GM12892 (cell line): ENCODE data around the gene TMEM63A.

Source experiments
- DNase-seq: peaks from one replicate; pipeline ENCODE4 v3.0.0; 2011; ENCODE audit not compliant: insufficient read length
- FAIRE-seq: peaks from 2 replicates; lab custom pipeline; 2011; peaks lifted over from hg19 to GRCh38; lab: Jason Lieb, UNC
- POLR2A ChIP-seq: IDR thresholded peaks from 2 replicates; pipeline ENCODE4 v1.6.1; 2011; ENCODE audit warnings: low read depth, low read length, control low read depth
- POLR2AphosphoS5 ChIP-seq: IDR thresholded peaks from 2 replicates; pipeline ENCODE4 v1.6.1; 2011; ENCODE audit warnings: low read depth, low read length, control low read depth
- TAF1 ChIP-seq: IDR thresholded peaks from 2 replicates; pipeline ENCODE4 v1.6.1; 2011; ENCODE audit warnings: low read depth, mild to moderate bottlenecking, control low read depth, low read length, borderline replicate concordance

TMEM63A gene

GRCh38 chr1:225880636-225881035, 1.5 kb downstream of the TMEM63A start:
- no peak for FAIRE-seq

GRCh38 chr1:225880222-225880588, 2.0 kb downstream of the TMEM63A start:
- DNase-seq: no peak
- TF ChIP-seq TAF1 (no peak), POLR2A (no peak), POLR2AphosphoS5 (no peak)
- no peak for FAIRE-seq

More at GRCh38 chr1:225880636-225881035, 1.5 kb downstream of the TMEM63A start:
- DNase-seq: no peak
- TF ChIP-seq POLR2AphosphoS5 (no peak), TAF1 (no peak), POLR2A (no peak)

GRCh38 chr1:225879521-225880221, 2.5 kb downstream of the TMEM63A start:
- FAIRE-seq: no peak
- TF ChIP-seq POLR2A: no peak
- no peak for TF ChIP-seq TAF1
- no peak for TF ChIP-seq POLR2AphosphoS5
- no peak for DNase-seq

- FAIRE-seq: no peak
- TF ChIP-seq TAF1 (no peak), POLR2A (no peak), POLR2AphosphoS5 (no peak)
- DNase-seq: no peak
These were observed 3.9 kb downstream of the TMEM63A start for GRCh38 chr1:225878282-225878681.

- DNase-seq: no peak
- no peak for FAIRE-seq
- TF ChIP-seq POLR2A: no peak
- no peak for TF ChIP-seq TAF1
- no peak for TF ChIP-seq POLR2AphosphoS5
These were observed 4.6 kb downstream of the TMEM63A start for GRCh38 chr1:225877580-225877979.

- no peak for FAIRE-seq
- TF ChIP-seq POLR2A: no peak
- TF ChIP-seq POLR2AphosphoS5: no peak
- TF ChIP-seq TAF1: no peak
These were observed 5.2 kb downstream of the TMEM63A start for GRCh38 chr1:225876900-225877510.

GRCh38 chr1:225875044-225875815, 7.0 kb downstream of the TMEM63A start:
- FAIRE-seq: peak; percentile 17
- DNase-seq: no peak

More at GRCh38 chr1:225876900-225877510, 5.2 kb downstream of the TMEM63A start:
- DNase-seq: no peak

DNA sequence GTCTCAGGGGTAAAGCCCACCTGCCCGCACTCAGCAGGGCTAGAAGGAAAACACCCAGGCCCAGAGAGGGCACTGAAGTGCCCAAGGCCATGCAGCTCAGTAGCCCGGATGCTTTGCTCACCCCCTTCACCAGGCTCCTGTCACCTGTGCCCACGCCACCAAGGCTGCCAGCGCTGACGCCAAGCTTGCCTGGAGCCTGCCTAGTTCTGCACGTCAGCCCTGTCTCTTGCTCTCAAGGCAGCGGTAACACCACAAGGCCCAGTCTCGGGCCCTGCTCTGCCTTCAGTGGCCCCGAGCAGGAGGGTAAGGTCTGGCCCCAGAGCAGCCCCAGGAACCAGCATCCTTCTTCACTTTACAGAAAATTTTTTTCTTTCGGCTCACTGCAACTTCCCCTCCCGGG, 7.7 kb downstream of the TMEM63A start:
- DNase-seq (no peak), FAIRE-seq (no peak)
- TF ChIP-seq TAF1 (no peak), POLR2AphosphoS5 (no peak), POLR2A (no peak)

More at GRCh38 chr1:225875044-225875815, 7.0 kb downstream of the TMEM63A start:
- TF ChIP-seq POLR2AphosphoS5: no peak
- TF ChIP-seq POLR2A: no peak
- no peak for TF ChIP-seq TAF1

- no peak for TF ChIP-seq TAF1
- TF ChIP-seq POLR2A: no peak
- no peak for TF ChIP-seq POLR2AphosphoS5
- DNase-seq: no peak
- no peak for FAIRE-seq
These were observed 8.8 kb downstream of the TMEM63A start for GRCh38 chr1:225873281-225873850.

DNA sequence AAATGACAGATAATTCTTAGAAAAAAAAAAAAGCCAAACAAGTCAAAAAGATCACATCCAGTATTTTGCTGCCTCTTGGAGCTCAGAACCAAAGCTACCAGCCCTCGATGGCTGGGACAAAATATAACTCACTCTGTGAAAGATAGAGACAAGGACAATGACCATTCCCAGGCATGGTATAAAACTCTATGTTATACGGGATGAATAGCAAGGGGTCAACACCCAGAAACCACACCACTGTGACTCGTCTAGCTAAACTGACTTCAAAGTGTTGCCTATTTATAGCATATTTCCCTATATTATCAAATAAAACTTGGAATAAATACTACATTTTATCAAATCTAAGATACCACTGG, 10.1 kb downstream of the TMEM63A start:
- TF ChIP-seq POLR2AphosphoS5 (no peak), POLR2A (no peak), TAF1 (no peak)
- FAIRE-seq (no peak), DNase-seq (no peak)

- TF ChIP-seq POLR2AphosphoS5 (no peak), POLR2A (no peak), TAF1 (no peak)
- no peak for FAIRE-seq
These were observed 10.7 kb downstream of the TMEM63A start for GRCh38 chr1:225871359-225872074.

More at GRCh38 chr1:225871359-225872074, 10.7 kb downstream of the TMEM63A start:
- no peak for DNase-seq
